ENCODE data around the gene TSPEAR.

- no peak for TF ChIP-seq MAX (CRISPR knock-in tag; IDR thresholded peaks at IDR 0.05)
- TF ChIP-seq ELF1 (tag; IDR thresholded peaks at IDR 0.05), result no peak
- no peak for TF ChIP-seq ZNF146 (CRISPR knock-in tag; IDR thresholded peaks at IDR 0.05; ENCODE audit: unreplicated experiment)
- no peak for TF ChIP-seq NR2C1 (IDR thresholded peaks at IDR 0.05)
- no peak for TF ChIP-seq NR2C1 (tag; IDR thresholded peaks at IDR 0.05)
Observed at GRCh38 chr21:44708213-44708865, 3.0 kb downstream of the TSPEAR start.
